Right hindlimb (tissue), 1 donor: ENCODE data around the gene TESMIN.

Source experiments
- DNase-seq: peaks from one replicate; pipeline ENCODE4 v3.0.0-alpha.2; 2018

Gene TESMIN

GRCh38 chr11:68751331-68751856, at the start of gene TESMIN:
Gene TESMIN (minus strand): TSS chr11:68751520. CDS start chr11:68750660, 860 bp downstream.
- peak; percentile 72 for DNase-seq

- DNase-seq, result no peak
These were observed 47.0 kb upstream of the TESMIN start for GRCh38 chr11:68798221-68798813.

- no peak for DNase-seq
These were observed 45.5 kb upstream of the TESMIN start for GRCh38 chr11:68796801-68797200.

GRCh38 chr11:68792400-68792966, 41.2 kb upstream of the TESMIN start:
- DNase-seq, result no peak

GRCh38 chr11:68784653-68785052, 33.3 kb upstream of the TESMIN start:
- no peak for DNase-seq

- no peak for DNase-seq
These were observed 32.0 kb upstream of the TESMIN start for GRCh38 chr11:68783216-68783821.

- no peak for DNase-seq
These were observed 31.4 kb upstream of the TESMIN start for GRCh38 chr11:68782711-68783110.

- DNase-seq, result no peak
These were observed 29.5 kb upstream of the TESMIN start for GRCh38 chr11:68780829-68781228.

GRCh38 chr11:68778205-68778604, 26.9 kb upstream of the TESMIN start:
- DNase-seq, result no peak

GRCh38 chr11:68776442-68777235, 25.3 kb upstream of the TESMIN start:
- DNase-seq, result no peak

- DNase-seq, result no peak
These were observed 24.6 kb upstream of the TESMIN start for GRCh38 chr11:68775951-68776388.

- DNase-seq, result no peak
These were observed 22.9 kb upstream of the TESMIN start for GRCh38 chr11:68774194-68774585.

GRCh38 chr11:68773521-68774193, 22.3 kb upstream of the TESMIN start:
- peak; percentile 43 for DNase-seq

- DNase-seq, result no peak
These were observed 21.6 kb upstream of the TESMIN start for GRCh38 chr11:68772936-68773335.

- no peak for DNase-seq
These were observed 19.5 kb upstream of the TESMIN start for GRCh38 chr11:68770781-68771180.

GRCh38 chr11:68767672-68768071, 16.4 kb upstream of the TESMIN start:
- DNase-seq, result no peak

- no peak for DNase-seq
These were observed 15.5 kb upstream of the TESMIN start for GRCh38 chr11:68766786-68767185.

- no peak for DNase-seq
These were observed 13.4 kb upstream of the TESMIN start for GRCh38 chr11:68764746-68765145.

- DNase-seq, result no peak
These were observed 12.8 kb upstream of the TESMIN start for GRCh38 chr11:68763926-68764657.

- no peak for DNase-seq
These were observed 11.9 kb upstream of the TESMIN start for GRCh38 chr11:68763181-68763721.

- DNase-seq, result no peak
These were observed 11.2 kb upstream of the TESMIN start for GRCh38 chr11:68762481-68762880.

- DNase-seq, result no peak
These were observed 10.5 kb upstream of the TESMIN start for GRCh38 chr11:68761801-68762200.
